Measurements from ENCODE around the gene CEP112. TPM values are rescaled to one million over a fixed set of nuclear protein-coding genes. Genes with fewer than 3 reads are reported as not detected.

The CEP112 gene
- total and polyA plus RNA-seq, 7 experiments from 2014 or later = 0.08 to 2.5 (median 0.66) TPM; not detected in 1

DNA sequence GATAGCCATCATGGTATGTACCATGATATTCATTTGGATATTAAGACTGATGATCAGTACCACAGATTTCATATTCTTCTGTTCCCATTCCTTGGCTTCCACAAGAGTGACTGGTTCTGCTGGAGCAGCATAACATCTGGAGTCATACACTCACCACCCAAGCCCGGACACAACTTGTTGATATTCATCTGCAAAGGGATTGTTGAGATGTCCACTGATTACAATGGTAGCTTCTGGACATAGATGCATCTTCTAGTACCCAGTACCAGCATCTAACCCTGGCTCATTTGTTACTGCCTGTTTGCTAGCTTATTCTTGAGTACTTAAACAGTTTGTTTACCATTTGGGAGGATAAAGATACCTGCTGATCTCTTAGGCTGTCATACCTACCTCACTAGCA lies 394.8 kb downstream of the CEP112 start:
- Histone ChIP-seq H3K27ac (ENCODE audit: low read depth, low read length) (no peak overlapping the region), H3K4me1 (ENCODE audit: control insufficient read depth in 2 of 2, insufficient read depth in 2 of 2, low read length in 2 of 2) (no peaks in the 10 kb centered on the region), H3K9me3 (ENCODE audit: control insufficient read depth in 2 of 3, low read length in 3 of 3) (peaks cover 0 to 5% (median 3%) of the 10 kb centered on the region in 3 experiments), H3K27me3 (ENCODE audit: control insufficient read depth in 2 of 2, insufficient read depth in 2 of 2, low read length in 2 of 2) (no peaks in the 10 kb centered on the region), H3K4me3 (ENCODE audit: low read length) (no peak overlapping the region), H3K36me3 (ENCODE audit: control insufficient read depth in 2 of 3, insufficient read depth in 3 of 3, low read length in 3 of 3) (no peaks in the 10 kb centered on the region)
- ChIA-PET POLR2A (no interaction called here), CTCF (interaction anchor here (0.9 to 5.2 kb wide), 5 partner anchors 10 to 503 kb away, joined by 3 to 38 read pairs (median 3); no protein-coding TSS in a partner anchor)
- Mint-ChIP-seq H3K4me1 (peaks cover 0 to 8% (median 0%) of the 10 kb centered on the region in 7 donors), H3K27ac (no peak overlapping the region), H3K9me3 (peaks cover 0 to 14% (median 6%) of the 10 kb centered on the region in 11 donors), H3K27me3 (peaks cover 0 to 7% (median 0%) of the 10 kb centered on the region in 5 donors), H3K4me3 (no peak overlapping the region), H3K36me3 (peaks cover 0 to 6% (median 0%) of the 10 kb centered on the region in 5 donors)
- intact Hi-C loops (cut with micrococcal nuclease) = loop anchor here in 1 of 2 donors (10.0 kb wide), 1 partner anchor 382 kb away; no protein-coding TSS in a partner anchor
- ATAC-seq (no peak), DNase-seq (no peak)

DNA sequence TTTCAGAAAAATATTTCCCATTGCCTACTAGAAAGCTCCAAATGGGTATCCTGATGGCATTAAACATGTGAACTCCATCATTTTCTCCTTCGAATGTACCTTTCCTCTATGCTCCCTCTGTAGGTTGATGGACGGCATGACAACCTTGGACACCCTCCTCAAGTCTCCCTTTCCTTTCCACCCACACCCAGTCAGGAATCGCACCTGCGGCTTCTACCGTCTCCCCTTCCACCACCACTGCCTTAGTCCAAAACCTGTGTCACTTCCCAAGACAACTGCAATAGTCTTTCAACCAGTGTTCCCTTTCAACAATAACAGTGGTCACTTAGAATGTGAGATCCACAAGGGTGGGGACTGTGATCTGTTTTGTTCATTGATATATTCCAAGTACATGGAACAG lies 397.4 kb downstream of the CEP112 start:
- no peaks in the 10 kb centered on the region for H3K4me1 ChIP-seq (ENCODE audit: control insufficient read depth in 2 of 2, insufficient read depth in 2 of 2, low read length in 2 of 2)
- Mint-ChIP-seq H3K36me3 (no peaks in the 10 kb centered on the region), H3K27me3 (peaks cover 0 to 7% (median 0%) of the 10 kb centered on the region in 5 donors), H3K4me1 (peaks cover 0 to 6% (median 0%) of the 10 kb centered on the region in 7 donors), H3K27ac (no peak overlapping the region), H3K9me3 (no peaks in the 10 kb centered on the region), H3K4me3 (no peak overlapping the region)
- H3K27ac ChIP-seq (ENCODE audit: low read depth, low read length) = no peak overlapping the region
- H3K4me3 ChIP-seq (ENCODE audit: low read length) = no peak overlapping the region
- intact Hi-C loops (cut with micrococcal nuclease) = loop anchor here (1.0 to 10.0 kb wide), 6 partner anchors 238 to 562 kb away; no protein-coding TSS in a partner anchor
- no peaks in the 10 kb centered on the region for H3K9me3 ChIP-seq (ENCODE audit: control insufficient read depth in 2 of 3, low read length in 3 of 3)
- CTCF ChIA-PET = interaction anchor here (0.6 to 5.2 kb wide), 9 partner anchors 31 to 810 kb away, joined by 3 to 38 read pairs (median 4); no protein-coding TSS in a partner anchor
- no peaks in the 10 kb centered on the region for H3K27me3 ChIP-seq (ENCODE audit: control insufficient read depth in 2 of 2, insufficient read depth in 2 of 2, low read length in 2 of 2)
- POLR2A ChIA-PET = no interaction called here
- no peaks in the 10 kb centered on the region for H3K36me3 ChIP-seq (ENCODE audit: control insufficient read depth in 2 of 3, insufficient read depth in 3 of 3, low read length in 3 of 3)
- ATAC-seq (peak; percentile 37), DNase-seq (peak in 6 of 9 donors; percentile 11 to 36 (median 28))

DNA sequence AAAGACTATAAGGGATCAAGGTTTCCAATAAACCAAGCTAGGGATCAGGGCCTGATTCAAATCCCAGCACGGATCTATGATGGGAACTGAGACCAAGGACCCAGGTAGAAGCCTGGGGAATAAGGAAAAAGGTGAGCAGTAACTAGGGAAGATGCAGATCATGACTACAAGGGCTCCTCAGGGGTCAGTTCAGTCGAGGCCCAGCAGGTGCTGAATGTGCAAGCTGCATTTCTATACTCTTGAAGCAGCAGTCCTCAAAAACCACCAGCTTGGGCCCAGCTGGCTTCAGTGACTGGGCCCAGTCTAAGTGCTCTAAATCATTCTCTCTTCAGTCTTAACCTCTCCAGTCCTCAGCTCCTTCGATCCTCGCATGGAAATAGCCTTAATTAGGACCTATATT lies 401.7 kb downstream of the CEP112 start:
- Mint-ChIP-seq H3K9me3 (no peaks in the 10 kb centered on the region), H3K27ac (no peak overlapping the region), H3K27me3 (peaks cover 0 to 14% (median 6%) of the 10 kb centered on the region in 5 donors), H3K4me3 (no peak overlapping the region), H3K4me1 (peaks cover 0 to 5% (median 0%) of the 10 kb centered on the region in 7 donors), H3K36me3 (no peaks in the 10 kb centered on the region)
- H3K4me1 ChIP-seq (ENCODE audit: control insufficient read depth in 2 of 2, insufficient read depth in 2 of 2, low read length in 2 of 2) = no peaks in the 10 kb centered on the region
- H3K27me3 ChIP-seq (ENCODE audit: control insufficient read depth in 2 of 2, insufficient read depth in 2 of 2, low read length in 2 of 2) = no peaks in the 10 kb centered on the region
- H3K36me3 ChIP-seq (ENCODE audit: control insufficient read depth in 2 of 3, insufficient read depth in 3 of 3, low read length in 3 of 3) = no peaks in the 10 kb centered on the region
- ATAC-seq = no peak
- POLR2A ChIA-PET = no interaction called here
- no peak overlapping the region for H3K27ac ChIP-seq (ENCODE audit: low read depth, low read length)
- CTCF ChIA-PET = no interaction called here
- no peak for DNase-seq
- intact Hi-C loops (cut with micrococcal nuclease) = loop anchor here (5.0 to 10.0 kb wide), 2 partner anchors 375 to 558 kb away; no protein-coding TSS in a partner anchor
- no peaks in the 10 kb centered on the region for H3K9me3 ChIP-seq (ENCODE audit: control insufficient read depth in 2 of 3, low read length in 3 of 3)
- H3K4me3 ChIP-seq (ENCODE audit: low read length) = no peak overlapping the region

DNA sequence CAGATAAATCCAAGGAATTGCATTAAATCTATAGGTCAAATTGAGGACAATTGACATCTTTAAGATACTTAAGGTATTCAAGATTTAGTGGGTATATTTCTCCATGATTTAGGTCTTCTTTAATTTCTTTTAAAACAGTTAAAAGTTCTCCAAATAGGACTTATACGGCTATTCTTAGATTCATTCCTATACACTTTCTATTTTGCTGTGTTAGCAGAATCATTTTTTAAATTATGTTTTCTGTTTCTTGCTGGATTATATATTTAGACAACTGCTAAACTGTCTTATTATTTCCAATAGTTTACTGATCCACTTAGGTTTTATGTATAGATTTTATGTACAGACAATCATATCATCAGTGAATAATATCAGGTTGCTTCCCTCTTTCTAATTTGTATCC lies 404.4 kb downstream of the CEP112 start:
- intact Hi-C loops (cut with micrococcal nuclease) = no loop called here
- DNase-seq = no peak
- POLR2A ChIA-PET = interaction anchor here (0.6 kb wide), 1 partner anchor 23 kb away, joined by 3 read pairs; no protein-coding TSS in a partner anchor
- Histone ChIP-seq H3K27me3 (ENCODE audit: control insufficient read depth in 2 of 2, insufficient read depth in 2 of 2, low read length in 2 of 2) (no peaks in the 10 kb centered on the region), H3K27ac (ENCODE audit: low read depth, low read length) (no peak overlapping the region), H3K4me1 (ENCODE audit: control insufficient read depth in 2 of 2, insufficient read depth in 2 of 2, low read length in 2 of 2) (no peaks in the 10 kb centered on the region), H3K9me3 (ENCODE audit: control insufficient read depth in 2 of 3, low read length in 3 of 3) (no peaks in the 10 kb centered on the region), H3K36me3 (ENCODE audit: control insufficient read depth in 2 of 3, insufficient read depth in 3 of 3, low read length in 3 of 3) (no peaks in the 10 kb centered on the region), H3K4me3 (ENCODE audit: low read length) (no peak overlapping the region)
- Mint-ChIP-seq H3K27me3 (peaks cover 0 to 13% (median 0%) of the 10 kb centered on the region in 5 donors), H3K27ac (no peak overlapping the region), H3K9me3 (no peaks in the 10 kb centered on the region), H3K4me3 (no peak overlapping the region), H3K36me3 (no peaks in the 10 kb centered on the region), H3K4me1 (peaks cover 0 to 2% (median 0%) of the 10 kb centered on the region in 7 donors)
- CTCF ChIA-PET = no interaction called here
- ATAC-seq = no peak

DNA sequence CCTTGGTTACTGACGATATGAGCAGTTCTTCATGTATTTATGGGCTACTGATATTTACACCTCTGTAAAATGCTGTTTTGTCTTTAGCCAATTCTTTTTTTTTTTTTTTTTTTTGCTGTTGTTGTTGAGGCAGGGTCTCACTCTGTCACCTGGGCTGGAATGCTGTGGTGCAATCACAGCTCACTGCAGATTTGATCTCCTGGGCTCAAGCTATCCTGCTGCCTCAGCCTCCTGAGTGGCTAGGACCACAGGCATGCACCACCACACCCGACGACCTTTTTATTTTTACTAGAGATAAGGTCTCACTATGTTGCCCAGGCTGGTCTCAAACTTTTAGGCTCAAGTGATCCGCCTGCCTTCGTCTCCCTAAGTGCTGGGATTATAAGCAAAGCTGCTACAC lies 405.5 kb downstream of the CEP112 start:
- H3K36me3 ChIP-seq (ENCODE audit: control insufficient read depth in 2 of 3, insufficient read depth in 3 of 3, low read length in 3 of 3) = no peaks in the 10 kb centered on the region
- ChIA-PET CTCF (interaction anchor here (0.6 to 0.9 kb wide), 2 partner anchors 10 to 203 kb away, joined by 3 read pairs; no protein-coding TSS in a partner anchor), POLR2A (no interaction called here)
- no peak overlapping the region for H3K27ac Mint-ChIP-seq
- H3K9me3 ChIP-seq (ENCODE audit: control insufficient read depth in 2 of 3, low read length in 3 of 3) = no peaks in the 10 kb centered on the region
- no peak overlapping the region for H3K4me3 ChIP-seq (ENCODE audit: low read length)
- no peaks in the 10 kb centered on the region for H3K9me3 Mint-ChIP-seq
- H3K36me3 Mint-ChIP-seq = no peaks in the 10 kb centered on the region
- H3K27ac ChIP-seq (ENCODE audit: low read depth, low read length) = no peak overlapping the region
- H3K27me3 ChIP-seq (ENCODE audit: control insufficient read depth in 2 of 2, insufficient read depth in 2 of 2, low read length in 2 of 2) = no peaks in the 10 kb centered on the region
- H3K27me3 Mint-ChIP-seq = peaks cover 0 to 13% (median 0%) of the 10 kb centered on the region in 5 donors
- intact Hi-C loops (cut with micrococcal nuclease) = no loop called here
- no peak for DNase-seq
- H3K4me3 Mint-ChIP-seq = no peak overlapping the region
- no peaks in the 10 kb centered on the region for H3K4me1 ChIP-seq (ENCODE audit: control insufficient read depth in 2 of 2, insufficient read depth in 2 of 2, low read length in 2 of 2)
- no peak for ATAC-seq
- peaks cover 0 to 2% (median 0%) of the 10 kb centered on the region in 7 donors for H3K4me1 Mint-ChIP-seq

DNA sequence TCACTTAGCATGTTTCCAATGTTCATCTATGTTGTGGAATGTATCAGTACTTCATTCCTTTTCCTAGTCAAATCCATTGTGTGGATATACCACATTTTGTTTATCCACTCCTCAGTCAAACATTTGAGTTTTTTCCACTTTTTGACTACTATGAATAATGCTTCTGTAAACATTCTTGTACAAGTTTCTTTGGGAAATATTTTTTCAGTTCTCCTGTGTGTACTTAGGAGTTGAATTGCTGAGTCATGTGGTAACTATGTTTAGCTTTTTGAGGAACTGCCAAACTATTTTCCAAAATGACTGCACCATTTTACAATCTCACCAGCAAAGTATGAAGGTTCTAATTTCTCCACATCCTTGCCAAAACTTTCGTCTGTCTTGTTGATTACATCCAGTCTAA lies 406.8 kb downstream of the CEP112 start:
- Mint-ChIP-seq H3K36me3 (no peaks in the 10 kb centered on the region), H3K27ac (no peak overlapping the region), H3K4me3 (no peak overlapping the region), H3K4me1 (peaks cover 0 to 2% (median 0%) of the 10 kb centered on the region in 7 donors), H3K27me3 (peaks cover 0 to 16% (median 0%) of the 10 kb centered on the region in 5 donors), H3K9me3 (peaks cover 0 to 1% (median 0%) of the 10 kb centered on the region in 11 donors)
- DNase-seq (no peak), ATAC-seq (no peak)
- Histone ChIP-seq H3K4me1 (ENCODE audit: control insufficient read depth in 2 of 2, insufficient read depth in 2 of 2, low read length in 2 of 2) (no peaks in the 10 kb centered on the region), H3K27me3 (ENCODE audit: control insufficient read depth in 2 of 2, insufficient read depth in 2 of 2, low read length in 2 of 2) (no peaks in the 10 kb centered on the region), H3K4me3 (ENCODE audit: low read length) (no peak overlapping the region), H3K9me3 (ENCODE audit: control insufficient read depth in 2 of 3, low read length in 3 of 3) (no peaks in the 10 kb centered on the region), H3K27ac (ENCODE audit: low read depth, low read length) (no peak overlapping the region), H3K36me3 (ENCODE audit: control insufficient read depth in 2 of 3, insufficient read depth in 3 of 3, low read length in 3 of 3) (no peaks in the 10 kb centered on the region)
- ChIA-PET POLR2A (no interaction called here), CTCF (no interaction called here)
- intact Hi-C loops (cut with micrococcal nuclease) = no loop called here

DNA sequence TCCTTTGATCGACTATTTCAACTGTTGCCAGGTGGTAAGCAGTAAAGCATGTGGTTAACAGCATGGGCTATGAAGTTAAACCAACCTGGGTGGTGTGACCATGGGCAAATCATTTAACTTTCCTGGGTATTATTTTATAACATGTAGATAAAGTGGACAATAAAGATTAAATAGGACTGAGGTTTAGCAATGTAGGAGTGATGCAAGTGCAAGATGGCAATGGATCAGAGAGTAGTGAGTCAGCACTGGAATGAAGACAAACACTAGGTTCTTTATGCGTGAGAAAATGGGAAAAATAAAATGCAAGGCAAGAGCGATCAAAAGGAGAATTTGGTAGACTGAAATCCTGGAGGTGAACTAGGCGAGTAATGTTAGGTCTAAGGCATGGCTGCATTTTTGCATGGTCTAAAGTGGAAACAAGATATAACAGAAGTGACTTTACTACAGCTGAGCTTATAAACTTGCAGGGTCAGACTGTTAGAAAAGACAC lies 408.0 kb downstream of the CEP112 start:
- ChIA-PET CTCF (no interaction called here), POLR2A (no interaction called here)
- no peaks in the 10 kb centered on the region for H3K36me3 ChIP-seq (ENCODE audit: control insufficient read depth in 2 of 3, insufficient read depth in 3 of 3, low read length in 3 of 3)
- no peak overlapping the region for H3K4me3 ChIP-seq (ENCODE audit: low read length)
- H3K4me1 ChIP-seq (ENCODE audit: control insufficient read depth in 2 of 2, insufficient read depth in 2 of 2, low read length in 2 of 2) = no peaks in the 10 kb centered on the region
- ATAC-seq (no peak), DNase-seq (no peak)
- H3K9me3 ChIP-seq (ENCODE audit: control insufficient read depth in 2 of 3, low read length in 3 of 3) = no peaks in the 10 kb centered on the region
- H3K27ac Mint-ChIP-seq = no peak overlapping the region
- no peaks in the 10 kb centered on the region for H3K27me3 ChIP-seq (ENCODE audit: control insufficient read depth in 2 of 2, insufficient read depth in 2 of 2, low read length in 2 of 2)
- H3K4me1 Mint-ChIP-seq = no peaks in the 10 kb centered on the region
- peaks cover 0 to 14% (median 0%) of the 10 kb centered on the region in 5 donors for H3K27me3 Mint-ChIP-seq
- intact Hi-C loops (cut with micrococcal nuclease) = no loop called here
- no peak overlapping the region for H3K4me3 Mint-ChIP-seq
- peaks cover 0 to 1% (median 0%) of the 10 kb centered on the region in 11 donors for H3K9me3 Mint-ChIP-seq
- H3K36me3 Mint-ChIP-seq = no peaks in the 10 kb centered on the region
- H3K27ac ChIP-seq (ENCODE audit: low read depth, low read length) = no peak overlapping the region
